ENCODE measurements around the gene AP2B1.

DNA sequence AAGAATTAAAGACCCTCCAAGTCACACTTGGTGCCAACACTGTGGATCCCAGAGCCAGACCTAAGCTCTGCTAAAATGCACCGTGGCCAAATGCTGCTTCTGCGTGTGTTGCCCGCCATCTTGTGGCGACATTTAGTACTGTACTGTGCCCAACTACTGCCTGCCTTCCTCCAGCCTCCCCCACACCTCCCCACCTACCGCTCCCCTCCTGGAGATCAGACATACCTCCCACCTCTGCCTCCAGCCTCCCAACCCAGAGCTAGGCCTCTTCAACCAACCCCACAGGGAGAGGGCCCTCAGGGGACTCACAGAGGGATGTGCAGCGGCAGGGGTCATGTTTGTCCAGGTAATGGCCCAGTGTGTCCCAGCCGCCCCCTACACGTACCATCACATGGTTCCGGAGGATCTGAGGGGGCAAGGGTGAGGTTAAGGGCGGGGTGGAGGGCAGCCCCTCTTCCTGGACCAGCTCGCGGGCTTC lies 160.5 kb downstream of the AP2B1 start:
- TF ChIP-seq, protein P1, sequence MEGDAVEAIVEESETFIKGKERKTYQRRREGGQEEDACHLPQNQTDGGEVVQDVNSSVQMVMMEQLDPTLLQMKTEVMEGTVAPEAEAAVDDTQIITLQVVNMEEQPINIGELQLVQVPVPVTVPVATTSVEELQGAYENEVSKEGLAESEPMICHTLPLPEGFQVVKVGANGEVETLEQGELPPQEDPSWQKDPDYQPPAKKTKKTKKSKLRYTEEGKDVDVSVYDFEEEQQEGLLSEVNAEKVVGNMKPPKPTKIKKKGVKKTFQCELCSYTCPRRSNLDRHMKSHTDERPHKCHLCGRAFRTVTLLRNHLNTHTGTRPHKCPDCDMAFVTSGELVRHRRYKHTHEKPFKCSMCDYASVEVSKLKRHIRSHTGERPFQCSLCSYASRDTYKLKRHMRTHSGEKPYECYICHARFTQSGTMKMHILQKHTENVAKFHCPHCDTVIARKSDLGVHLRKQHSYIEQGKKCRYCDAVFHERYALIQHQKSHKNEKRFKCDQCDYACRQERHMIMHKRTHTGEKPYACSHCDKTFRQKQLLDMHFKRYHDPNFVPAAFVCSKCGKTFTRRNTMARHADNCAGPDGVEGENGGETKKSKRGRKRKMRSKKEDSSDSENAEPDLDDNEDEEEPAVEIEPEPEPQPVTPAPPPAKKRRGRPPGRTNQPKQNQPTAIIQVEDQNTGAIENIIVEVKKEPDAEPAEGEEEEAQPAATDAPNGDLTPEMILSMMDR (IDR thresholded peaks at IDR 0.05): peak; percentile 85 to 93 (median 90)
- TF ChIP-seq EP300 (IDR thresholded peaks at IDR 0.05): no peak
